ENCODE measurements around the gene BICDL1.

DNA sequence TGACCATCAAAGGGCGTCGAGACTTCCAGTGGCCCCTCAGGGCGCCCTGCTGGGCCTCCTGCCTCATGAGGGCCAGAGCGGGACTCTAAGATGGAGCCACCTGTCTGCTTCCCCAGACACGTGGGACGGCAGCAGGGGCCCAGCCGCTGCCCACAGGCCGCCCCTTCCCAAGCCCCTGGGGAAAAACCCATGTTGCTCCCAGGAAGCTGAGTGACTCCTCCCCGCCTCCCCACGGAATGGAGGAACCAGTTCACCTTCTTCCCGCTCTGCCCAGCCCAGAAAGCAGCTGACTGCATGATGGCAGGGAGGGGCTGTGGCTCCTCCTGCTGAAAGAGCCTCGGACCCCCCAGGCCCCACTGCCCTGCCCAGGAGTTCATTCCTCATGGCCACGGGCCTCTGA is 112.6 kb downstream of the BICDL1 start:
- TF ChIP-seq SIN3A (IDR thresholded peaks at IDR 0.05; ENCODE audit: borderline replicate concordance, insufficient read depth, low read depth, low read length): no peak
- TF ChIP-seq, protein P1, sequence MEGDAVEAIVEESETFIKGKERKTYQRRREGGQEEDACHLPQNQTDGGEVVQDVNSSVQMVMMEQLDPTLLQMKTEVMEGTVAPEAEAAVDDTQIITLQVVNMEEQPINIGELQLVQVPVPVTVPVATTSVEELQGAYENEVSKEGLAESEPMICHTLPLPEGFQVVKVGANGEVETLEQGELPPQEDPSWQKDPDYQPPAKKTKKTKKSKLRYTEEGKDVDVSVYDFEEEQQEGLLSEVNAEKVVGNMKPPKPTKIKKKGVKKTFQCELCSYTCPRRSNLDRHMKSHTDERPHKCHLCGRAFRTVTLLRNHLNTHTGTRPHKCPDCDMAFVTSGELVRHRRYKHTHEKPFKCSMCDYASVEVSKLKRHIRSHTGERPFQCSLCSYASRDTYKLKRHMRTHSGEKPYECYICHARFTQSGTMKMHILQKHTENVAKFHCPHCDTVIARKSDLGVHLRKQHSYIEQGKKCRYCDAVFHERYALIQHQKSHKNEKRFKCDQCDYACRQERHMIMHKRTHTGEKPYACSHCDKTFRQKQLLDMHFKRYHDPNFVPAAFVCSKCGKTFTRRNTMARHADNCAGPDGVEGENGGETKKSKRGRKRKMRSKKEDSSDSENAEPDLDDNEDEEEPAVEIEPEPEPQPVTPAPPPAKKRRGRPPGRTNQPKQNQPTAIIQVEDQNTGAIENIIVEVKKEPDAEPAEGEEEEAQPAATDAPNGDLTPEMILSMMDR (IDR thresholded peaks at IDR 0.05): no peak
- TF ChIP-seq POLR2AphosphoS5 (IDR thresholded peaks at IDR 0.05; ENCODE audit: low read depth, low read length): no peak
- TF ChIP-seq, protein P2, sequence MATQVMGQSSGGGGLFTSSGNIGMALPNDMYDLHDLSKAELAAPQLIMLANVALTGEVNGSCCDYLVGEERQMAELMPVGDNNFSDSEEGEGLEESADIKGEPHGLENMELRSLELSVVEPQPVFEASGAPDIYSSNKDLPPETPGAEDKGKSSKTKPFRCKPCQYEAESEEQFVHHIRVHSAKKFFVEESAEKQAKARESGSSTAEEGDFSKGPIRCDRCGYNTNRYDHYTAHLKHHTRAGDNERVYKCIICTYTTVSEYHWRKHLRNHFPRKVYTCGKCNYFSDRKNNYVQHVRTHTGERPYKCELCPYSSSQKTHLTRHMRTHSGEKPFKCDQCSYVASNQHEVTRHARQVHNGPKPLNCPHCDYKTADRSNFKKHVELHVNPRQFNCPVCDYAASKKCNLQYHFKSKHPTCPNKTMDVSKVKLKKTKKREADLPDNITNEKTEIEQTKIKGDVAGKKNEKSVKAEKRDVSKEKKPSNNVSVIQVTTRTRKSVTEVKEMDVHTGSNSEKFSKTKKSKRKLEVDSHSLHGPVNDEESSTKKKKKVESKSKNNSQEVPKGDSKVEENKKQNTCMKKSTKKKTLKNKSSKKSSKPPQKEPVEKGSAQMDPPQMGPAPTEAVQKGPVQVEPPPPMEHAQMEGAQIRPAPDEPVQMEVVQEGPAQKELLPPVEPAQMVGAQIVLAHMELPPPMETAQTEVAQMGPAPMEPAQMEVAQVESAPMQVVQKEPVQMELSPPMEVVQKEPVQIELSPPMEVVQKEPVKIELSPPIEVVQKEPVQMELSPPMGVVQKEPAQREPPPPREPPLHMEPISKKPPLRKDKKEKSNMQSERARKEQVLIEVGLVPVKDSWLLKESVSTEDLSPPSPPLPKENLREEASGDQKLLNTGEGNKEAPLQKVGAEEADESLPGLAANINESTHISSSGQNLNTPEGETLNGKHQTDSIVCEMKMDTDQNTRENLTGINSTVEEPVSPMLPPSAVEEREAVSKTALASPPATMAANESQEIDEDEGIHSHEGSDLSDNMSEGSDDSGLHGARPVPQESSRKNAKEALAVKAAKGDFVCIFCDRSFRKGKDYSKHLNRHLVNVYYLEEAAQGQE (IDR thresholded peaks at IDR 0.05; ENCODE audit: insufficient read depth in 1 of 2, low read depth in 2 of 2, low read length in 1 of 2): no peak
- TF ChIP-seq TCF7L2 (IDR thresholded peaks at IDR 0.05; ENCODE audit: low read depth, low read length): no peak

Data from Panc1 (cell line).